IMR-90 (cell line): Measurements from ENCODE around the gene SV2B. TPM values are rescaled to one million over a fixed set of nuclear protein-coding genes. Genes with fewer than 3 reads are reported as not detected.

Experiments used
- ATAC-seq: fragments of 200-7000 bp; cut with Tn5 transposase; 2 replicates; pipeline ENCODE4 v1.9.1; 2020; ENCODE audit warnings: low read depth, mild to moderate bottlenecking, moderate library complexity
- BruUV-seq: library from RNA; stranded (reverse); fragments of 400-500 nt; replicated peaks from 2 replicates; lab custom pipeline; 2021; lab: Mats Ljungman, UMichigan
- CTCF ChIA-PET: fragments of 300-600 bp; formaldehyde crosslinking; extraction: SDS; loops from one replicate; lab custom pipeline; 2021; ENCODE audit warnings: antibody characterized with exemption; lab: Yijun Ruan, JAX
- POLR2A ChIA-PET: fragments of 300-600 bp; sonication (Branson Sonifier 250); formaldehyde crosslinking; loops from one replicate; lab custom pipeline; 2022; ENCODE audit warnings: antibody characterized with exemption; ENCODE audit not compliant: unreplicated experiment; lab: Charles Lee
- DNase-seq: peaks from one replicate; pipeline ENCODE4 v3.0.0; 2013
- H2AFZ ChIP-seq: replicated peaks from 2 replicates; pipeline ENCODE3; 2013; ENCODE audit warnings: low read length, mild to moderate bottlenecking; ENCODE audit not compliant: poor library complexity
- H2AK5ac ChIP-seq: 2 replicates; pipeline ENCODE4 v1.6.1; 2013; ENCODE audit warnings: low read depth, low read length, inconsistent platforms
- H2AK9ac ChIP-seq: replicated peaks from 2 replicates; pipeline ENCODE3; 2013; ENCODE audit warnings: mild to moderate bottlenecking, low read depth, low read length, moderate library complexity; ENCODE audit not compliant: poor library complexity
- H2BK120ac ChIP-seq: 2 replicates; pipeline ENCODE4 v1.6.1; 2013; ENCODE audit warnings: low read depth, low read length, inconsistent platforms
- H2BK15ac ChIP-seq: 3 replicates; pipeline ENCODE4 v1.6.1; 2013; ENCODE audit warnings: low read depth, low read length, inconsistent platforms
- H2BK20ac ChIP-seq: 2 replicates; pipeline ENCODE4 v1.6.1; 2013; ENCODE audit warnings: low read depth, mild to moderate bottlenecking, inconsistent platforms, low read length, moderate library complexity
- H2BK5ac ChIP-seq: 2 replicates; pipeline ENCODE4 v1.6.1; 2013; ENCODE audit warnings: mild to moderate bottlenecking, low read depth, low read length, inconsistent platforms; ENCODE audit not compliant: poor library complexity, severe bottlenecking
- H3K14ac ChIP-seq: replicated peaks from 2 replicates; pipeline ENCODE4 v1.6.1; 2013; ENCODE audit warnings: low read depth, low read length, inconsistent platforms
- H3K18ac ChIP-seq: 2 replicates; pipeline ENCODE4 v1.6.1; 2013; ENCODE audit warnings: low read depth, low read length, control low read depth
- H3K23ac ChIP-seq: 2 replicates; pipeline ENCODE4 v1.6.1; 2013; ENCODE audit warnings: low read depth, low read length, inconsistent platforms
- H3K27ac ChIP-seq: 2 replicates; pipeline ENCODE4 v1.5.1; 2013; ENCODE audit warnings: mild to moderate bottlenecking, control low read depth, low read length; ENCODE audit not compliant: insufficient read depth
- H3K27me3 ChIP-seq: 2 replicates; pipeline ENCODE4 v1.6.1; 2013; ENCODE audit warnings: low read length; ENCODE audit not compliant: control insufficient read depth, insufficient read depth
- H3K36me3 ChIP-seq: 2 replicates; pipeline ENCODE4 v1.6.1; 2013; ENCODE audit warnings: low read length, mixed read lengths; ENCODE audit not compliant: control insufficient read depth, insufficient read depth
- H3K4ac ChIP-seq: 2 replicates; pipeline ENCODE4 v1.6.1; 2013; ENCODE audit warnings: low read depth, low read length, inconsistent platforms
- H3K4me1 ChIP-seq: 2 replicates; pipeline ENCODE4 v1.6.1; 2013; ENCODE audit warnings: low read length, mixed read lengths; ENCODE audit not compliant: control insufficient read depth, insufficient read depth
- H3K4me2 ChIP-seq: 2 replicates; pipeline ENCODE4 v1.6.1; 2013; ENCODE audit warnings: low read depth, mild to moderate bottlenecking, control low read depth, low read length, moderate library complexity
- H3K4me3 ChIP-seq: 2 replicates; pipeline ENCODE4 v1.5.1; 2013; ENCODE audit warnings: low read depth, mild to moderate bottlenecking, control low read depth, low read length, moderate library complexity; ENCODE audit not compliant: insufficient read depth
- H3K56ac ChIP-seq: 2 replicates; pipeline ENCODE4 v1.6.1; 2013; ENCODE audit warnings: low read length, inconsistent platforms; ENCODE audit not compliant: insufficient read depth; ENCODE audit errors: extremely low read depth
- H3K79me1 ChIP-seq, 2 experiments: 2 replicates each; pipeline ENCODE4 v1.6.1; 2013; ENCODE audit warnings: low read length in 2 of 2, inconsistent platforms in 1 of 2, low read depth in 1 of 2
- H3K9ac ChIP-seq: 2 replicates; pipeline ENCODE4 v1.6.1; 2013; ENCODE audit warnings: low read depth, low read length, control low read depth
- H3K9me1 ChIP-seq: 2 replicates; pipeline ENCODE4 v1.6.1; 2013; ENCODE audit warnings: low read length, inconsistent platforms; ENCODE audit not compliant: insufficient read depth
- H3K9me3 ChIP-seq: 2 replicates; pipeline ENCODE4 v1.6.1; 2013; ENCODE audit warnings: low read length; ENCODE audit not compliant: control insufficient read depth, insufficient read depth
- H4K20me1 ChIP-seq: 2 replicates; pipeline ENCODE4 v1.6.1; 2013; ENCODE audit warnings: low read length, inconsistent platforms; ENCODE audit not compliant: insufficient read depth
- H4K5ac ChIP-seq: 2 replicates; pipeline ENCODE4 v1.6.1; 2013; ENCODE audit warnings: mild to moderate bottlenecking, low read depth, low read length, control low read depth
- H4K8ac ChIP-seq, 2 experiments: 2 replicates each; pipeline ENCODE4 v1.6.1; 2013; ENCODE audit warnings: low read depth in 2 of 2, low read length in 2 of 2, control low read depth in 1 of 2, inconsistent platforms in 1 of 2
- H4K91ac ChIP-seq: 2 replicates; pipeline ENCODE4 v1.6.1; 2013; ENCODE audit warnings: low read depth, low read length, inconsistent platforms; ENCODE audit not compliant: insufficient read depth
- BHLHE40 ChIP-seq: fragments of 150-350 bp; IDR thresholded peaks from 2 replicates; pipeline ENCODE4 v1.6.1; 2016; ENCODE audit warnings: mild to moderate bottlenecking, low read depth, low read length
- CEBPB ChIP-seq: IDR thresholded peaks from 2 replicates; pipeline ENCODE4 v1.6.1; 2012; ENCODE audit warnings: low read depth, low read length, improper control_type of control experiment
- CHD1 ChIP-seq: IDR thresholded peaks from 2 replicates; pipeline ENCODE4 v1.6.1; 2012; ENCODE audit warnings: low read depth, low read length, improper control_type of control experiment
- CTCF ChIP-seq: conservative IDR thresholded peaks from 2 replicates; pipeline ENCODE4 v1.5.1; 2012; ENCODE audit warnings: mild to moderate bottlenecking, low read depth, low read length, improper control_type of control experiment
- ELK1 ChIP-seq: fragments of 150-350 bp; IDR thresholded peaks from 2 replicates; pipeline ENCODE4 v1.6.1; 2016; ENCODE audit warnings: low read depth, mild to moderate bottlenecking, low read length, moderate library complexity, borderline replicate concordance
- FOS ChIP-seq: fragments of 150-350 bp; IDR thresholded peaks from 2 replicates; pipeline ENCODE4 v1.6.1; 2016; ENCODE audit warnings: low read depth, low read length
- MAFK ChIP-seq: IDR thresholded peaks from 2 replicates; pipeline ENCODE4 v1.6.1; 2012; ENCODE audit warnings: low read depth, low read length, improper control_type of control experiment
- MAZ ChIP-seq: IDR thresholded peaks from 2 replicates; pipeline ENCODE4 v1.6.1; 2012; ENCODE audit warnings: low read depth, mild to moderate bottlenecking, low read length, improper control_type of control experiment, moderate library complexity, borderline replicate concordance
- MXI1 ChIP-seq: IDR thresholded peaks from 2 replicates; pipeline ENCODE4 v1.6.1; 2012; ENCODE audit warnings: low read depth, mild to moderate bottlenecking, low read length, moderate library complexity, borderline replicate concordance
- NFE2L2 ChIP-seq: fragments of 150-350 bp; IDR thresholded peaks from 2 replicates; pipeline ENCODE4 v1.6.1; 2016; ENCODE audit warnings: low read depth, mild to moderate bottlenecking, low read length
- POLR2A ChIP-seq: IDR thresholded peaks from 2 replicates; pipeline ENCODE4 v1.6.1; 2012; ENCODE audit warnings: mild to moderate bottlenecking, low read depth, low read length
- RAD21 ChIP-seq: IDR thresholded peaks from 2 replicates; pipeline ENCODE4 v1.6.1; 2012; ENCODE audit warnings: low read length, improper control_type of control experiment
- RCOR1 ChIP-seq: IDR thresholded peaks from 2 replicates; pipeline ENCODE4 v1.6.1; 2012; ENCODE audit warnings: mild to moderate bottlenecking, low read length, improper control_type of control experiment; ENCODE audit not compliant: insufficient replicate concordance
- USF2 ChIP-seq: fragments of 150-350 bp; IDR thresholded peaks from 2 replicates; pipeline ENCODE4 v1.6.1; 2017; ENCODE audit warnings: mild to moderate bottlenecking, antibody characterized with exemption, low read length, low read depth
- WGBS, 2 experiments: methylation state at CpG; one replicate each; pipeline versions ENCODE4 v1.1.5 to v1.1.7; 2013; ENCODE audit warnings: missing lambda C conversion rate in 2 of 2; ENCODE audit not compliant: insufficient read length in 1 of 2; ENCODE audit errors: extremely low coverage in 2 of 2; 5-methylcytosine and 5-hydroxymethylcytosine counted together
- dilution Hi-C: fragments of 300-500 bp; cut with HindIII; formaldehyde crosslinking; loops from one replicate; pipeline ENCODE4 v1.14.3; 2018; ENCODE audit warnings: low sequenced_read_pairs; ENCODE audit not compliant: unreplicated experiment
- in situ Hi-C: fragments of 300-500 bp; cut with MboI; formaldehyde crosslinking; loops from 3 replicates; pipeline ENCODE4 v1.14.3; 2019; ENCODE audit warnings: low sequenced_read_pairs, inconsistent platforms, mixed read lengths
- intact Hi-C: fragments of 100-400 bp; cut with micrococcal nuclease; formaldehyde crosslinking; loops from 2 replicates; pipeline ENCODE4 v1.10.0; 2022
- polyA plus RNA-seq, 3 experiments: library from polyadenylated mRNA; depleted of rRNA; stranded (reverse); fragments of >200 nt; gene quantifications; 2 replicates each; pipeline ENCODE4 v1.2.3, GENCODE V29; 2012; ENCODE audit warnings: low replicate concordance in 1 of 3
- total RNA-seq: library from RNA; depleted of rRNA; stranded (reverse); fragments of >200 nt; gene quantifications from 2 replicates; pipeline ENCODE4 v1.2.3, GENCODE V29; 2012

SV2B gene
- total and polyA plus RNA-seq, 2 of the 4 experiments (the other 2 are of a cell fraction) = not detected

GRCh38 chr15:91192285-91192684, 92.2 kb downstream of the SV2B start:
- no peak overlapping the region for H3K27ac ChIP-seq
- H3K4me1 ChIP-seq = no peaks in the 10 kb centered on the region
- no peak overlapping the region for H2AK9ac ChIP-seq
- ATAC-seq (no peak), DNase-seq (no peak)
- no peak overlapping the region for H2AFZ ChIP-seq
- H2AK5ac ChIP-seq = no peak overlapping the region
- H4K20me1 ChIP-seq = no peaks in the 10 kb centered on the region
- in situ Hi-C loops = no loop called here
- TF ChIP-seq MAFK = no peak
- TF ChIP-seq ELK1 = no peak
- no peak for TF ChIP-seq FOS
- TF ChIP-seq BHLHE40 = no peak
- no peak for TF ChIP-seq CEBPB
- no peak for TF ChIP-seq RCOR1
- TF ChIP-seq CTCF = no peak
- no peak for TF ChIP-seq NFE2L2
- no peak for TF ChIP-seq MXI1
- TF ChIP-seq USF2 = no peak
- no peak for TF ChIP-seq CHD1
- no peak for TF ChIP-seq POLR2A
- no peak for TF ChIP-seq MAZ
- no peak for TF ChIP-seq RAD21
- no peaks in the 10 kb centered on the region for H3K9me1 ChIP-seq
- no peak overlapping the region for H4K91ac ChIP-seq
- ChIA-PET POLR2A (no interaction called here), CTCF (no interaction called here)
- no peaks in the 10 kb centered on the region for H3K9me3 ChIP-seq
- no peak overlapping the region for H4K8ac ChIP-seq
- no peaks in the 10 kb centered on the region for H3K36me3 ChIP-seq
- H2BK20ac ChIP-seq = no peak overlapping the region
- no peak overlapping the region for H3K4me2 ChIP-seq
- no peak overlapping the region for H2BK5ac ChIP-seq
- H3K9ac ChIP-seq = no peak overlapping the region
- H3K4me3 ChIP-seq = no peak overlapping the region
- no peak overlapping the region for H3K23ac ChIP-seq
- no TSS peak for BruUV-seq
- H4K5ac ChIP-seq = no peak overlapping the region
- H3K18ac ChIP-seq = no peak overlapping the region
- H3K27me3 ChIP-seq = no peaks in the 10 kb centered on the region
- intact Hi-C loops = no loop called here
- H3K79me1 ChIP-seq = no peaks in the 10 kb centered on the region
- WGBS, 2 experiments = no CpG with 5 or more reads among the region's 1 CpG
- no peak overlapping the region for H2BK120ac ChIP-seq
- no peak overlapping the region for H3K56ac ChIP-seq
- dilution Hi-C loops = no loop called here
- no peak overlapping the region for H3K4ac ChIP-seq
- no peak overlapping the region for H2BK15ac ChIP-seq
- no peak overlapping the region for H3K14ac ChIP-seq
